Erythroblast (primary cell): ENCODE measurements around the gene LOXL3.

Experiments
- GATA1 ChIP-seq: IDR thresholded peaks from 2 replicates; pipeline ENCODE4 v1.6.1; 2011; ENCODE audit warnings: low read depth, mild to moderate bottlenecking, control low read depth, low read length, moderate library complexity
- POLR2A ChIP-seq: IDR thresholded peaks from 2 replicates; pipeline ENCODE4 v1.6.1; 2011; ENCODE audit warnings: mild to moderate bottlenecking, low read length

GRCh38 chr2:74524005-74524404 lies 29.7 kb downstream of the LOXL3 start:
- TF ChIP-seq POLR2A, result no peak
- no peak for TF ChIP-seq GATA1
